ENCODE results near the gene SLC22A23. TPM values are rescaled to one million over a fixed set of nuclear protein-coding genes. Genes with fewer than 3 reads are reported as not detected.

Gene SLC22A23
- total and polyA plus RNA-seq, 4 donors: 4.9 to 45.4 (median 19.7) TPM

DNA sequence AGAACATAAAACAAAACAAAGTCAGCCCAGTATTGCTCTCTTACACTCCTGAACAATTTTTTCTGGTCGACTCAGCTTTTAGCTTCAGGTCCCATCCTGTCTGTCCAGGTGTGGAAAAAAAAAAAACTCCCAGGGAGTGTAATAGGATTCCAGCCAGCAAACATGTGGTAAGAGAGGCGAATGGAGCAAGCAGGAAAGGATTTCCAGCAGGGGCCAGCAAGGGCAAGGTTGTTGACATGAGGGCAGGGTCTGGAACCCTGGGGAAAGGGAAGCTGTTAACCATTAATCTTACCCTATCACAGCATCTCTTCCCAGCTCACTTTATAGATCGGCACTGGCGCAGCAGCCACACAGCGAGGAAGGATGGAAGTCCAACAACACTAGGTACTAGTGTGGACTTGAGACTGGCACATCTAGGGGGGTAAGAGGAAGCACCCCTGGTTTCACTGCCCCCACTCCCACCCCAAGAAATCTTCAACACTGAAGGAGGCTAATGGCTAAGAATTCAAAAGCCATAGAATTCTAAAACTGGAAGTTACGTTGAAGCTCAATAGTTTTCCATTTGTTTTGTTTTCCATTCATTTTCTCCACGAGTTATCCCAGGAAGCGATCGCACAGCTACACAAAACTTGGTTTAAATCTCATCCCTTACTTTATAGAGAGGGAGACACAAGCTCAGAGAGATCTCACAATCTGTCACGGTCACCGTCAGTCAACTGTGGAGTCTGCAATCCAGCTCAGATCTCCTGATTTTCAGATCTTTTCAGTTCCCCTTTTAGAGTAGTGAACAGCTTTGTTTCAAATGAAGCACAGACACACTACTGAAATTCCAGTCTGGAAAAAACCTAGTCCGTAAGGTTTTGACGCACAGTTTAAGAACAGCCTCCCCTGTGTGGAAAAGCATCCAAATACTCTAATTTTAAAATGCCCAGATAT is 53.3 kb downstream of the SLC22A23 start:
- Histone ChIP-seq H3K9ac (ENCODE audit: low read depth in 1 of 2, low read length in 2 of 2) (peak overlapping the region in 1 of 2 donors; percentile 32), H3K4me3 (ENCODE audit: low read depth in 1 of 3, low read length in 3 of 3) (peak overlapping the region in 1 of 3 donors; percentile 5), H3K27ac (ENCODE audit: low read depth in 1 of 2, low read length in 2 of 2) (peak overlapping the region; percentile 66 to 73), H3K27me3 (ENCODE audit: control insufficient read depth in 4 of 4, insufficient read depth in 4 of 4, low read length in 3 of 4) (no peaks in the 10 kb centered on the region), H3K4me1 (ENCODE audit: control insufficient read depth in 4 of 4, insufficient read depth in 4 of 4, low read length in 3 of 4) (peaks cover 27 to 91% (median 85%) of the 10 kb centered on the region in 4 donors), H3K9me3 (ENCODE audit: control insufficient read depth in 4 of 4, low read length in 3 of 4) (no peaks in the 10 kb centered on the region), H3K36me3 (ENCODE audit: control insufficient read depth in 4 of 4, insufficient read depth in 3 of 4, low read depth in 1 of 4, low read length in 3 of 4) (no peaks in the 10 kb centered on the region)
- 39% methylated on average over 13 of the region's 13 CpGs for WGBS
- DNase-seq (ENCODE audit: low spot score): no peak
- peak; percentile 66 to 74 for TF ChIP-seq RAD21 (IDR thresholded peaks at IDR 0.05)
- TF ChIP-seq YY1 (IDR thresholded peaks at IDR 0.05): peak; percentile 68
- TF ChIP-seq, protein P1, sequence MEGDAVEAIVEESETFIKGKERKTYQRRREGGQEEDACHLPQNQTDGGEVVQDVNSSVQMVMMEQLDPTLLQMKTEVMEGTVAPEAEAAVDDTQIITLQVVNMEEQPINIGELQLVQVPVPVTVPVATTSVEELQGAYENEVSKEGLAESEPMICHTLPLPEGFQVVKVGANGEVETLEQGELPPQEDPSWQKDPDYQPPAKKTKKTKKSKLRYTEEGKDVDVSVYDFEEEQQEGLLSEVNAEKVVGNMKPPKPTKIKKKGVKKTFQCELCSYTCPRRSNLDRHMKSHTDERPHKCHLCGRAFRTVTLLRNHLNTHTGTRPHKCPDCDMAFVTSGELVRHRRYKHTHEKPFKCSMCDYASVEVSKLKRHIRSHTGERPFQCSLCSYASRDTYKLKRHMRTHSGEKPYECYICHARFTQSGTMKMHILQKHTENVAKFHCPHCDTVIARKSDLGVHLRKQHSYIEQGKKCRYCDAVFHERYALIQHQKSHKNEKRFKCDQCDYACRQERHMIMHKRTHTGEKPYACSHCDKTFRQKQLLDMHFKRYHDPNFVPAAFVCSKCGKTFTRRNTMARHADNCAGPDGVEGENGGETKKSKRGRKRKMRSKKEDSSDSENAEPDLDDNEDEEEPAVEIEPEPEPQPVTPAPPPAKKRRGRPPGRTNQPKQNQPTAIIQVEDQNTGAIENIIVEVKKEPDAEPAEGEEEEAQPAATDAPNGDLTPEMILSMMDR (IDR thresholded peaks at IDR 0.05; ENCODE audit: low read depth, low read length, missing input control): no peak
- TF ChIP-seq NR2F2 (IDR thresholded peaks at IDR 0.05): peak; percentile 96
- TF ChIP-seq, protein P2, sequence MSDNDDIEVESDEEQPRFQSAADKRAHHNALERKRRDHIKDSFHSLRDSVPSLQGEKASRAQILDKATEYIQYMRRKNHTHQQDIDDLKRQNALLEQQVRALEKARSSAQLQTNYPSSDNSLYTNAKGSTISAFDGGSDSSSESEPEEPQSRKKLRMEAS (IDR thresholded peaks at IDR 0.05): peak; percentile 98
- TF ChIP-seq, protein P3, sequence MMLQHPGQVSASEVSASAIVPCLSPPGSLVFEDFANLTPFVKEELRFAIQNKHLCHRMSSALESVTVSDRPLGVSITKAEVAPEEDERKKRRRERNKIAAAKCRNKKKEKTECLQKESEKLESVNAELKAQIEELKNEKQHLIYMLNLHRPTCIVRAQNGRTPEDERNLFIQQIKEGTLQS (IDR thresholded peaks at IDR 0.05): peak; percentile 76
- peak; percentile 65 to 95 for TF ChIP-seq EGR1 (IDR thresholded peaks at IDR 0.05; ENCODE audit: low read depth in 2 of 2)
- TF ChIP-seq FOXA1 (IDR thresholded peaks at IDR 0.05): peak; percentile 94
- TF ChIP-seq RXRA (IDR thresholded peaks at IDR 0.05): peak; percentile 97 to 98
- peak; percentile 92 for TF ChIP-seq TAF1 (conservative IDR thresholded peaks at IDR 0.05)
- TF ChIP-seq, protein P4, sequence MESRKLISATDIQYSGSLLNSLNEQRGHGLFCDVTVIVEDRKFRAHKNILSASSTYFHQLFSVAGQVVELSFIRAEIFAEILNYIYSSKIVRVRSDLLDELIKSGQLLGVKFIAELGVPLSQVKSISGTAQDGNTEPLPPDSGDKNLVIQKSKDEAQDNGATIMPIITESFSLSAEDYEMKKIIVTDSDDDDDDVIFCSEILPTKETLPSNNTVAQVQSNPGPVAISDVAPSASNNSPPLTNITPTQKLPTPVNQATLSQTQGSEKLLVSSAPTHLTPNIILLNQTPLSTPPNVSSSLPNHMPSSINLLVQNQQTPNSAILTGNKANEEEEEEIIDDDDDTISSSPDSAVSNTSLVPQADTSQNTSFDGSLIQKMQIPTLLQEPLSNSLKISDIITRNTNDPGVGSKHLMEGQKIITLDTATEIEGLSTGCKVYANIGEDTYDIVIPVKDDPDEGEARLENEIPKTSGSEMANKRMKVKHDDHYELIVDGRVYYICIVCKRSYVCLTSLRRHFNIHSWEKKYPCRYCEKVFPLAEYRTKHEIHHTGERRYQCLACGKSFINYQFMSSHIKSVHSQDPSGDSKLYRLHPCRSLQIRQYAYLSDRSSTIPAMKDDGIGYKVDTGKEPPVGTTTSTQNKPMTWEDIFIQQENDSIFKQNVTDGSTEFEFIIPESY (IDR thresholded peaks at IDR 0.05): peak; percentile 82
- TF ChIP-seq FOXA2 (IDR thresholded peaks at IDR 0.05): peak; percentile 96
- TF ChIP-seq SP1 (IDR thresholded peaks at IDR 0.05): peak; percentile 97
- TF ChIP-seq GABPA (IDR thresholded peaks at IDR 0.05 in 1 of 2, conservative IDR thresholded peaks at IDR 0.05 in 1 of 2): peak in 1 of 2 donors; percentile 59
- TF ChIP-seq JUND (IDR thresholded peaks at IDR 0.05): peak; percentile 86 to 89
- TF ChIP-seq, protein P5, sequence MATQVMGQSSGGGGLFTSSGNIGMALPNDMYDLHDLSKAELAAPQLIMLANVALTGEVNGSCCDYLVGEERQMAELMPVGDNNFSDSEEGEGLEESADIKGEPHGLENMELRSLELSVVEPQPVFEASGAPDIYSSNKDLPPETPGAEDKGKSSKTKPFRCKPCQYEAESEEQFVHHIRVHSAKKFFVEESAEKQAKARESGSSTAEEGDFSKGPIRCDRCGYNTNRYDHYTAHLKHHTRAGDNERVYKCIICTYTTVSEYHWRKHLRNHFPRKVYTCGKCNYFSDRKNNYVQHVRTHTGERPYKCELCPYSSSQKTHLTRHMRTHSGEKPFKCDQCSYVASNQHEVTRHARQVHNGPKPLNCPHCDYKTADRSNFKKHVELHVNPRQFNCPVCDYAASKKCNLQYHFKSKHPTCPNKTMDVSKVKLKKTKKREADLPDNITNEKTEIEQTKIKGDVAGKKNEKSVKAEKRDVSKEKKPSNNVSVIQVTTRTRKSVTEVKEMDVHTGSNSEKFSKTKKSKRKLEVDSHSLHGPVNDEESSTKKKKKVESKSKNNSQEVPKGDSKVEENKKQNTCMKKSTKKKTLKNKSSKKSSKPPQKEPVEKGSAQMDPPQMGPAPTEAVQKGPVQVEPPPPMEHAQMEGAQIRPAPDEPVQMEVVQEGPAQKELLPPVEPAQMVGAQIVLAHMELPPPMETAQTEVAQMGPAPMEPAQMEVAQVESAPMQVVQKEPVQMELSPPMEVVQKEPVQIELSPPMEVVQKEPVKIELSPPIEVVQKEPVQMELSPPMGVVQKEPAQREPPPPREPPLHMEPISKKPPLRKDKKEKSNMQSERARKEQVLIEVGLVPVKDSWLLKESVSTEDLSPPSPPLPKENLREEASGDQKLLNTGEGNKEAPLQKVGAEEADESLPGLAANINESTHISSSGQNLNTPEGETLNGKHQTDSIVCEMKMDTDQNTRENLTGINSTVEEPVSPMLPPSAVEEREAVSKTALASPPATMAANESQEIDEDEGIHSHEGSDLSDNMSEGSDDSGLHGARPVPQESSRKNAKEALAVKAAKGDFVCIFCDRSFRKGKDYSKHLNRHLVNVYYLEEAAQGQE (IDR thresholded peaks at IDR 0.05): peak; percentile 86
- peak; percentile 88 for TF ChIP-seq HNF4G (IDR thresholded peaks at IDR 0.05)
- TF ChIP-seq HNF4A (conservative IDR thresholded peaks at IDR 0.05): peak; percentile 94 to 96
